8988T (cell line): ENCODE measurements around the gene ZFHX3.

Source experiments
- DNase-seq: peaks from one replicate; pipeline ENCODE4 v3.0.0; 2011

Gene ZFHX3

DNA sequence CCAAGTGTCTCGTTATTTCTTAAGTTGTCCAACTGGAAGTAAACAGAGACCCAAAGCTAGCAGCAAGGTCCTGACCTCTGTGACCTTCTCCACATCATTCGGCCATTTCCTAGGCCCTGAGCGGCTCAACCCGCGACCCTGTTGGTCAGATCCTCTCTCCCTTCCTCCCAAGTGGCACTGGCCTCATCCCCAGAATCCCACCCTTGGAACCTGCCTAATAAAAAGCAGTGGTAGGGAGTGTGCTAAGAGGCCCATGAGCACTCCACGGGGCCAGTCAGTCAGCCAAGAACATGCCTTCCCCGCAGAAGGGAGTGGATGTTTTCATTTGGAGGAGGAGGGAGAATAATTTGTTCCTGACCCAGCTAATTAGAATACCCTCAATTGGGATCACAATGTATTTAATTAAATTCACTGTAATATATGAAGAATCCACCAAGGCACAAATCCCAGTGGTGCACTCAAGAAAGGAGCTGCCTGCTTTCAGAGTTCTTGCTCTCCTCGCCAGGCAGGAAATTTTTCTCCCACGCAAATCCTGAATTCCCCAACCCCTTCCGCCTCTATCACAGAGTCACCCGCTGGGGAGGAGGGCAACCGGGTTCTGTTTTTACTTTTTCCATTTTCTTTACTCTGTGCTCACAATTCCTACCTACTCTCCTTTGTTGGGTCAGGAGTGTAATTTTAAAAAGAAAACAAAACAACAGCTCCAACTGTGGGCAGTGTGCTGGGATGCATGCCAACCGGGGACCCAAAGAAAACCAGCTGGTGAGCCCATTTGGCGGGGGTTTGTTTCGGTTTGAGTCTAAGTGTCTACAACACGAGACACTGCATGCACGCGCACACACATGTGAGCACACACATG, 153.4 kb downstream of the ZFHX3 start:
- no peak for DNase-seq

DNA sequence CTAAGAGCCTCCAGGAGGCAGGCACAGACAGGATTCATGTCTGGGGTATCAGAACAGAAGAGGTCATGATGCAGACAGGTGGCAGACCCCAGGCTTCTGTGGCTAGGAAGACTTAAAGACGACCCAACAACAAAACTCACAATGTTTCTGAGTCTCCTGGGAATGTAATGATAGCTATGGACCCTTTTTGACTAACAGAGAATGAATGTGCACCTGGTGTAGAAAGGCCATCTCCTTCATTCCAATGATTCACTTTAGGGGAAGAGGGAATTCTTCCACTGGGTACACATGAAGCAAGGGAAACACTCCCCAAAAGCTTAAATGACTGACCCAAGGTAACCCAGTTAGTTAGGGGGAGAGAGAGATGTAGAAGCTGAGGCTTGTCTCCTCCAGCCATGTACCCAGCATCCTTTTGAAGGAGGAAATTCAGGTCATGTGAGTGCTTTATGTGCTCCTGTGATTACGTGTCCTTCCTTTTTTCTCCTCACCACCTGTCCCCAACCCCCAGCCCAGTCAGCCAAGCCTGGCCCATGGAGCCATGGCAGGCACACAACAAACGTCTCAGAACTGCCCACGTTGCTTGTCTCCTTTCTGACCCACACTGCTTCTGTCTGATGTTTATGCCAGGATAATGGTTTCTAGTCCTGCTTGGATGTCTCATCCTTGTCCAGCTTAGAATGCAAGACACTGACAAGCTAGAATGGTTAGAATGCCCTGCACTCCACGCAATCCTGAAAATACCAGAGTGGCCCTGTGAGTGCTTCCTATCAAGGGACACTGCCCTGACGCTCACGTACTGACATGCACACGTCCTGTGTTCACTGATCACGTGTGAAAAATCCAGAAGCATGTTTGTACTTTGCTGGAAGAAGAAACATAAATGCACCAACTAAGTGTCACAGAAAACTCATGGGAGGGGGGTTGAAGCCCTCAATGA, 156.4 kb downstream of the ZFHX3 start:
- no peak for DNase-seq

GRCh38 chr16:72890587-72890986, 157.3 kb downstream of the ZFHX3 start:
- DNase-seq: no peak

DNA sequence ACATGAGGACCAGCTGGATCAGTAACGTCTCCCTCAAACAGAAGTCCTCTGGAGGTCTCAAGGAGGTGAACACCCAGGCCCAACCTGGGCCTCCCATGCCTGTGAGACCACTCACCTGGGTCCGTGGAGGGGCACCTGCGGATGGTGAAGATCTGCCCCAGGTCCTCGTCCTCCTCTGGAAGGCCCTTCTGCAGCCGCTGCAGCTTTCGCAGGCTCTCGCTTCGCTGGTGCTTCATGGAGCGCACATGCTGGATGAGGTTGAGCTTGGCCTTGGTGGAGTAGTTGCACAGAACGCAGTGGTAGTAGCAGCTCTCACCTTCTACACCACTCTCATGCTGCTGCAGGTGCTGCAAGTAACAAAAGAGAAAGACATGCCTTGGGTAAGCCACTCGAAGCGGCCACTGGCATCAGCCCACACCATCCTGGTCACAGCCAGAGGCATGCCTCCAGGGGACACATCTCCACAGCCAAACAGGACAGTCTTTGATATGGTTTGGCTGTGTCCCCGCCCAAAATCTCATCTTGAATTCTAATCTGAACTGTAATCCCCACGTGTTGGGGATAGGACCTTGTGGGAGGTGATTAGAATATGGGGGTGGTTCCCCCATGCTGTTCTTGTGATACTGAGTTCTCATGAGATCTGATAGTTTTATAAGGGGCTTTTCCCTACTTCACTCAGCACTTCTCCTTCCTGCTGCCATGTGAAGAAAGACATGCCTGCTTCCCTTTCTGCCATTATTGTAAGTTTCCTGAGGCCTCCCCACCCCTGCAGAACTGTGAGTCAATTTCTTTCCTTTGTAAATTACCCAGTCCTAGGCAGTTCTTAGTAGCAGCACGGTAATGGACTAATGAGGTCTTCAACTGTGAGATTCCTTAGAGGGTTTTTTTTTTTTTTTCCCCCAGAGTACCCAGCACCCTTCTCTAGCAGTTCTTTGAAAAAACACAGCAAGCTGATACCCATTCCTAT, 158.0 kb downstream of the ZFHX3 start:
- DNase-seq: no peak

GRCh38 chr16:72887537-72887936, 160.4 kb downstream of the ZFHX3 start:
- DNase-seq: no peak

DNA sequence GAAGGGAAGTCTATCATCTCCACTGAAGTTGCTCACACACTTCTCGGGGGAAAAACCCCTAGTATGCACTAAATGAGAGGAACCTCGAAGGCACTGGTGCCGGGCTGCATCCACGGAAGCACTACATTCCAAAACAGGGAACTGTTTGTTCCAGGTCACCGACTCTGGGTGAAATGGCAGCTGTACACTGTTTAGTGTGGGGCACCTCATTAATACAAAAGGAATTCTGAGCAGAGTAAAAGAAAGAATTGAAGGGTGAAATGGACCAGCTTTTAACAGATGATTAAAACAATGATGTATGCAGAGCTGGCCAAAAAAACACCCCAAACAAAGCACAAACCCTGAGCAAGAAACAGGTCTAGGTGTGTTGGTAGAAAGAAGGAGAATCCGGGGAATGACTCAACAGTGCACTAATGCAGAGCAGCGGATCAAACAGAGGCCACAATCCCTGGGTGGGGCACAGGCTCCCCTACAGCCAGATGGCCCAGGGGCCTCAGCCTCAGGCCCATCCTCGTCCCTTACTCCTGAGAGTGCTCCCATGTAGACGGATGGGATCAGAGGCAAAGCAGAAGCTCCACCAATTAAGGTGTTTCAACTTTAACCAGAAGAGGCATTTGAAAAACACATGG, 161.5 kb downstream of the ZFHX3 start:
- no peak for DNase-seq

GRCh38 chr16:72884573-72884972, 163.4 kb downstream of the ZFHX3 start:
- no peak for DNase-seq

DNA sequence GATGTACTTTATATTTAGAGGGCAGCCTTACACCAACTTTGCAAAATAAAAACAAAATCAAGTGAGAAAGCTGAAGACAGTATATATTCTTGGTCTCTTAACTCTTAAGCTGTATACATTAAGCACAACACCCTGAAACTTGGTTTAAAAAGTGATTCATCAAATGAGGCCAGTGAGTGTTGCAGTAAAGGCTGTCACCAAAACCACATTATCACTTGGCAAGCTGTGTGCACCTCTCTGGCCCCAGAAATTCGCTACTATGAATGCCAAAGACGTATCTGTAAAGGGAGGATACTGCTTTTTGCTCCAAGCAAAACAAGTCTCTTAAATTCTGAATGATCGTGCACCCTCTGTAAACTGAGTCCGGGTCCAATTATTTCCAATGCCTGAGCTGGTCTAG, 163.9 kb downstream of the ZFHX3 start:
- no peak for DNase-seq

- no peak for DNase-seq
Measured at GRCh38 chr16:72879846-72880245, 168.1 kb downstream of the ZFHX3 start.

- no peak for DNase-seq
Measured at GRCh38 chr16:72878301-72879269, 169.3 kb downstream of the ZFHX3 start.

DNA sequence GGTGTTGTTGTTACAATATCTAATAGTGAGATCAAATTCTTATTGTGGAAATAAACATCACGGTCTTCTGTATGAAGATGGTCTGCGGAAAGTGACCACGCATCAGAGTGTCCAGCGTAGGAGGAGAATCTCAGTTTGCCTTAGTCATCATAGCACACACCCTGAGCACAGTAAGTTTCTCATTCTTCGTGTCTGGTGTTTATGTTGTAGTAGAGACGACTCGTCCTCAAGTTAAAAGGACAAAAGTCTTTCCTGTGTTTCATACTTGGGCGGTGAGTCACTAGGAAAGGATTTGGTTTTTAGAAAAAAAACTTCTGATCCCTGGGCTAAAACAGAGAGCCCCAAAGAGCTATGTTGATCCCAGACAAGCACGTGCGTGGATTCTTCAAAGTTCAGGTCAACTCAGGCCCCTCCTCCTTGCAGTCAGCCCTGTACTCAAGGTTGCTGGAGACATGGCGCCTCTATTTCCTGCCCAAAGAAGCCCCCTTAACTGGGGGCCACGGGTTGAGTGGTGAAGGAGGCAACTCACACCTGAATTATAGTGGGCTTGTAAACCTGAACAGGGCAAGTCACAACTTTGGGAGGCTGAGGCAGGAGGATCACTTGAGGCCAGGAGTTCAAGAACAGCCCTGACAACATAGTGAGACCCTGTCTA, 170.4 kb downstream of the ZFHX3 start:
- peak; percentile 62 for DNase-seq

- no peak for DNase-seq
Measured at GRCh38 chr16:72876981-72877373, 171.0 kb downstream of the ZFHX3 start.

GRCh38 chr16:72876221-72876620, 171.7 kb downstream of the ZFHX3 start:
- no peak for DNase-seq

GRCh38 chr16:72875291-72876031, 172.5 kb downstream of the ZFHX3 start:
- DNase-seq: no peak

- DNase-seq: no peak
Measured at GRCh38 chr16:72873853-72874252, 174.1 kb downstream of the ZFHX3 start.

- no peak for DNase-seq
Measured at GRCh38 chr16:72873044-72873443, 174.9 kb downstream of the ZFHX3 start.

- no peak for DNase-seq
Measured at GRCh38 chr16:72865835-72866234, 182.1 kb downstream of the ZFHX3 start.

GRCh38 chr16:72865258-72865657, 182.7 kb downstream of the ZFHX3 start:
- no peak for DNase-seq

DNA sequence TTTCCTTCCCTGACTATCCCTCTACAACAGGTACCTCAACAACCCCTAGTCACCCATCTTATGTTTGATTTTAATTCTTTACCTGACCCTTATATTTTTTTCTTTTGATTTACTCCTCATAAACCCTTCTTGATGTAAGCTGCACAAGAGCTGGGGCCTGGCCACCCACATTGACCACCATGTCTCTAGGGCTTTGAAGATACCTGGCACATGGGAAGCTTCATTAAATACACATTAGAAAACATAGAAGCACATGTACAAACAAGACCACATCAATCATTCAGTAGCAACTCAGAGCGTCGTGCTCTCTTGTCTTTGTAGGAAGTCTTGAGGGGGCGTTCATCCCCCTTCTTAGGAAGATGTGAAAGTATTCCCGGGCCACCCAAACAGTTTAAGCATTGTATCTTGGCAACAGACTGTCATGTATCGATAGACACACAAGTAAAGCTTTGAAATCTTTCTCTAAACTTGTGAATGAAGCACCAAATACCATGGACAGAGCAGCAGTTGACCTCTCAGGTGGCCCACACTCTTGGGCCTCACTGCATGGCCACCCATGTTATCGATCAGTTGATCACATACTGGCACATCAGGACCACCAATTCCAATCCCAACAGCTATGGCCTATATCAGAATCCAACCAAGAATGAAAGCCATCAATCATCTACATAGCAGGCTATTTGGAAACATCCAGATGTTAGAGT, 183.6 kb downstream of the ZFHX3 start:
- DNase-seq: no peak
